NB4 (cell line): ENCODE results near the gene AKAP5.
A peak's percentile ranks its signal among the peaks of the same experiment; 100 is the strongest.

Source experiments
- DNase-seq: peaks from one replicate; pipeline ENCODE4 v3.0.0; 2010; ENCODE audit warnings: low read depth
- H3K4me3 ChIP-seq: one replicate; pipeline ENCODE4 v1.5.1; 2011; ENCODE audit warnings: mild to moderate bottlenecking, low read depth, low read length, moderate library complexity
- CTCF ChIP-seq: IDR thresholded peaks from one replicate; pipeline ENCODE4 v1.5.1; 2012; ENCODE audit warnings: low read depth, low read length
- MAX ChIP-seq: IDR thresholded peaks from 2 replicates; pipeline ENCODE4 v1.6.1; 2011; ENCODE audit warnings: low read depth, low read length
- MYC ChIP-seq: IDR thresholded peaks from 2 replicates; pipeline ENCODE4 v1.6.1; 2011; ENCODE audit warnings: low read depth, low read length
- POLR2A ChIP-seq: IDR thresholded peaks from 2 replicates; pipeline ENCODE4 v1.6.1; 2011; ENCODE audit warnings: mild to moderate bottlenecking; ENCODE audit not compliant: insufficient read length; ENCODE audit errors: extremely low read depth

The AKAP5 gene

GRCh38 chr14:64496764-64497163, 31.5 kb downstream of the AKAP5 start:
- H3K4me3 ChIP-seq = no peak overlapping the region
- no peak for DNase-seq
- no peak for TF ChIP-seq MAX
- no peak for TF ChIP-seq MYC
- TF ChIP-seq POLR2A = no peak
- no peak for TF ChIP-seq CTCF

- TF ChIP-seq POLR2A = no peak
- TF ChIP-seq MYC = no peak
- TF ChIP-seq CTCF = no peak
- no peak for TF ChIP-seq MAX
- no peak overlapping the region for H3K4me3 ChIP-seq
- DNase-seq = peak; percentile 17
These were observed 34.8 kb downstream of the AKAP5 start for GRCh38 chr14:64500088-64500487.

GRCh38 chr14:64501411-64502171, 36.3 kb downstream of the AKAP5 start:
- DNase-seq = peak; percentile 40
- peak overlapping the region; percentile 3 for H3K4me3 ChIP-seq
- TF ChIP-seq MAX (no peak), POLR2A (no peak), CTCF (no peak), MYC (no peak)

GRCh38 chr14:64502456-64502855, 37.2 kb downstream of the AKAP5 start:
- DNase-seq = no peak
- TF ChIP-seq MAX = no peak
- TF ChIP-seq POLR2A = no peak
- no peak for TF ChIP-seq CTCF
- TF ChIP-seq MYC = no peak
- peak overlapping the region; percentile 82 for H3K4me3 ChIP-seq

GRCh38 chr14:64502887-64503433, 37.7 kb downstream of the AKAP5 start:
- no peak for DNase-seq
- TF ChIP-seq POLR2A (no peak), MYC (no peak), MAX (no peak), CTCF (no peak)
- peak overlapping the region; percentile 82 for H3K4me3 ChIP-seq
